Caco-2 (cell line): ENCODE data around the gene RAB3GAP1. TPM values are rescaled to one million over a fixed set of nuclear protein-coding genes. Genes with fewer than 3 reads are reported as not detected.

Experiments
- BruUV-seq: library from RNA; stranded (reverse); fragments of 400-500 nt; replicated peaks from 2 replicates; lab custom pipeline; 2021; lab: Mats Ljungman, UMichigan
- CTCF ChIA-PET: fragments of 300-600 bp; sonication (Branson Sonifier 250); formaldehyde crosslinking; loops from one replicate; lab custom pipeline; 2022; ENCODE audit warnings: antibody characterized with exemption; lab: Charles Lee
- POLR2A ChIA-PET: fragments of 300-600 bp; sonication (Branson Sonifier 250); formaldehyde crosslinking; loops from one replicate; lab custom pipeline; 2022; ENCODE audit warnings: antibody characterized with exemption; lab: Charles Lee
- DNase-seq, 2 experiments: peaks; one replicate each; pipeline versions ENCODE4 v3.0.0 to v3.0.0-alpha.2; 2020 to 2022
- H3K27me3 ChIP-seq: replicated peaks from 2 replicates; pipeline ENCODE4 v1.6.0; 2011; ENCODE audit warnings: low read length; ENCODE audit not compliant: control insufficient read depth, insufficient read depth
- H3K36me3 ChIP-seq: 2 replicates; pipeline ENCODE4 v1.5.1; 2011; ENCODE audit warnings: low read length; ENCODE audit not compliant: control insufficient read depth, insufficient read depth
- H3K4me1 ChIP-seq: fragments of 250-450 bp; sonication (Bioruptor Pico); 2 replicates; pipeline ENCODE4 v1.5.1; 2020; ENCODE audit warnings: mild to moderate bottlenecking
- H3K4me3 ChIP-seq: 2 replicates; pipeline ENCODE4 v1.5.1; 2011; ENCODE audit warnings: low read depth, mild to moderate bottlenecking, control low read depth, low read length
- H3K9me3 ChIP-seq: fragments of 250-450 bp; sonication (Bioruptor Pico); 2 replicates; pipeline ENCODE4 v1.5.1; 2020; ENCODE audit warnings: mild to moderate bottlenecking, moderate library complexity
- H3K27ac Mint-ChIP-seq: one replicate; pipeline ENCODE4 v1.8.0; 2022; ENCODE audit warnings: mixed read lengths; ENCODE audit not compliant: unreplicated experiment
- H3K27me3 Mint-ChIP-seq: one replicate; pipeline ENCODE4 v1.8.0; 2022; ENCODE audit warnings: mixed read lengths; ENCODE audit not compliant: insufficient read depth, unreplicated experiment
- H3K36me3 Mint-ChIP-seq: one replicate; pipeline ENCODE4 v1.8.0; 2022; ENCODE audit warnings: mild to moderate bottlenecking, mixed read lengths; ENCODE audit not compliant: insufficient read depth, unreplicated experiment
- H3K4me1 Mint-ChIP-seq: one replicate; pipeline ENCODE4 v1.8.0; 2022; ENCODE audit warnings: low read depth, mixed read lengths; ENCODE audit not compliant: unreplicated experiment
- H3K4me3 Mint-ChIP-seq: one replicate; pipeline ENCODE4 v1.8.0; 2022; ENCODE audit warnings: mild to moderate bottlenecking, moderate library complexity, mixed read lengths; ENCODE audit not compliant: unreplicated experiment
- H3K9me3 Mint-ChIP-seq: one replicate; pipeline ENCODE4 v1.8.0; 2022; ENCODE audit warnings: mixed read lengths; ENCODE audit not compliant: unreplicated experiment
- intact Hi-C: fragments of 100-400 bp; cut with micrococcal nuclease; formaldehyde crosslinking; loops from one replicate; pipeline ENCODE4 v1.10.0; 2022; ENCODE audit not compliant: unreplicated experiment
- total RNA-seq: library from RNA; stranded (reverse); gene quantifications from 2 replicates; pipeline ENCODE4 v1.2.3, GENCODE V29; 2022
- TF ChIP-seq, protein P1 (sequence below), 2 experiments: fragments of 200-600 bp in 1 of 2; IDR thresholded peaks; 1 replicate in 1 of 2; 2 replicates in 1 of 2; pipeline versions ENCODE4 v1.5.1 to v1.8.0; 2011 to 2022; ENCODE audit warnings: antibody characterized with exemption in 1 of 2, control low read depth in 1 of 2, inconsistent platforms in 1 of 2, low read depth in 1 of 2, low read length in 1 of 2, mild to moderate bottlenecking in 1 of 2, moderate library complexity in 1 of 2; ENCODE audit not compliant: insufficient read depth in 1 of 2, severe bottlenecking in 1 of 2, unreplicated experiment in 1 of 2

Gene RAB3GAP1
- total RNA-seq, 1 experiment from 2014 or later = 43.1 TPM

DNA sequence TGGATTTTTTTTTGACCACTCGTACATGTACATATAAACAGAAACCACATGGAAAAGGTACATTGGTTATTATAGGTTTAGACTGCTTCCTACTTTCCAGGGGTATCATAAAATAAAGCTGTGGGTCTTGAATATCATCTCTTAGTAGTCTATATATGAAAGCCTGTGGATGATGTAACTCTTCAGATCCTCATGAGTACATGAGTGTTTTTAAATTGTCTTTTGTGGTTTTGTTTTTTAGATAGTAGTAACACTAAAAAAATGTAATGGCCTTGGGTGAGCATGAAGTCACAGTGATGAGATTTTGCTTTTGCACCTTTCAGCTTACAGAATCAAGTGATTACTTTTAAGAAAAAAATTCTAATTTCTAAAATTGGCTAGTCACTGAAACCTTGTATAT lies 80.2 kb downstream of the RAB3GAP1 start:
- no peak overlapping the region for H3K27ac Mint-ChIP-seq
- Histone ChIP-seq H3K4me1 (0 out of 2 replicates have a peak, but pooled peaks cover 14% of the 10 kb centered on the region), H3K36me3 (no peaks in the 10 kb centered on the region), H3K4me3 (no peak overlapping the region), H3K9me3 (no peaks in the 10 kb centered on the region), H3K27me3 (no peaks in the 10 kb centered on the region)
- POLR2A ChIA-PET = no interaction called here
- peaks cover 67% of the 10 kb centered on the region for H3K36me3 Mint-ChIP-seq
- no peak overlapping the region for H3K4me3 Mint-ChIP-seq
- TF ChIP-seq, protein P1, sequence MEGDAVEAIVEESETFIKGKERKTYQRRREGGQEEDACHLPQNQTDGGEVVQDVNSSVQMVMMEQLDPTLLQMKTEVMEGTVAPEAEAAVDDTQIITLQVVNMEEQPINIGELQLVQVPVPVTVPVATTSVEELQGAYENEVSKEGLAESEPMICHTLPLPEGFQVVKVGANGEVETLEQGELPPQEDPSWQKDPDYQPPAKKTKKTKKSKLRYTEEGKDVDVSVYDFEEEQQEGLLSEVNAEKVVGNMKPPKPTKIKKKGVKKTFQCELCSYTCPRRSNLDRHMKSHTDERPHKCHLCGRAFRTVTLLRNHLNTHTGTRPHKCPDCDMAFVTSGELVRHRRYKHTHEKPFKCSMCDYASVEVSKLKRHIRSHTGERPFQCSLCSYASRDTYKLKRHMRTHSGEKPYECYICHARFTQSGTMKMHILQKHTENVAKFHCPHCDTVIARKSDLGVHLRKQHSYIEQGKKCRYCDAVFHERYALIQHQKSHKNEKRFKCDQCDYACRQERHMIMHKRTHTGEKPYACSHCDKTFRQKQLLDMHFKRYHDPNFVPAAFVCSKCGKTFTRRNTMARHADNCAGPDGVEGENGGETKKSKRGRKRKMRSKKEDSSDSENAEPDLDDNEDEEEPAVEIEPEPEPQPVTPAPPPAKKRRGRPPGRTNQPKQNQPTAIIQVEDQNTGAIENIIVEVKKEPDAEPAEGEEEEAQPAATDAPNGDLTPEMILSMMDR (IDR thresholded peaks at IDR 0.05; ENCODE audit: insufficient read depth in 1 of 2, low read depth in 1 of 2, low read length in 1 of 2, severe bottlenecking in 1 of 2, unreplicated experiment in 1 of 2) = no peak
- no peak for DNase-seq
- no peaks in the 10 kb centered on the region for H3K9me3 Mint-ChIP-seq
- intact Hi-C loops = no loop called here
- H3K4me1 Mint-ChIP-seq = no peaks in the 10 kb centered on the region
- no peaks in the 10 kb centered on the region for H3K27me3 Mint-ChIP-seq
- CTCF ChIA-PET = no interaction called here
- no TSS peak for BruUV-seq

DNA sequence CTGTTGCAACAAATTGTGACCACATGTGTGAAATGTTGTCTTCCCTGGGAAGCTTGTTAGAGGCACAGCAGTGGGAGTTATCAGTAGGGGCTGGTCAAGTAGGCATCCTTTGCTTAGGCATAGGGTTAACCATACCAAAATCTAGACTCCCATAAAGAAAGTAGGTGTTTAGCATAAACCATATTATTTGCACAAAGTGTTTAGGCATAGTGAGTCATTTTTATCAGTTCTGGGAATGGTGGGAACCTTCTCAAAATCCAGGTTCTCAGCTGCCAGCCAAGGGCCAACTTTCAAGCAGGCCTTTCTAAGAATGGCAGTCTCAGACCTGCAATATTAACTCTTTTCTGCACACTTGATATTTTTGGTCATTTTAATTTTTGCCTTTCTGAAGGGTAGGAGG lies 88.5 kb downstream of the RAB3GAP1 start:
- no peak for DNase-seq
- TF ChIP-seq, protein P1 (IDR thresholded peaks at IDR 0.05; ENCODE audit: insufficient read depth in 1 of 2, low read depth in 1 of 2, low read length in 1 of 2, severe bottlenecking in 1 of 2, unreplicated experiment in 1 of 2) = no peak
- H3K4me3 ChIP-seq = no peak overlapping the region
- no peaks in the 10 kb centered on the region for H3K27me3 ChIP-seq
- no peak overlapping the region for H3K27ac Mint-ChIP-seq
- H3K27me3 Mint-ChIP-seq = no peaks in the 10 kb centered on the region
- 0 out of 2 replicates have a peak, but pooled peaks cover 4% of the 10 kb centered on the region for H3K4me1 ChIP-seq
- no peak overlapping the region for H3K4me3 Mint-ChIP-seq
- POLR2A ChIA-PET = no interaction called here
- CTCF ChIA-PET = no interaction called here
- H3K9me3 ChIP-seq = peaks cover 11% of the 10 kb centered on the region; the same call in 1 of the 2 replicates
- no peaks in the 10 kb centered on the region for H3K4me1 Mint-ChIP-seq
- peaks cover 28% of the 10 kb centered on the region for H3K9me3 Mint-ChIP-seq
- H3K36me3 ChIP-seq = peaks cover 2% of the 10 kb centered on the region; the same call in 1 of the 2 replicates
- BruUV-seq = no TSS peak
- peaks cover 59% of the 10 kb centered on the region for H3K36me3 Mint-ChIP-seq
- intact Hi-C loops = no loop called here

DNA sequence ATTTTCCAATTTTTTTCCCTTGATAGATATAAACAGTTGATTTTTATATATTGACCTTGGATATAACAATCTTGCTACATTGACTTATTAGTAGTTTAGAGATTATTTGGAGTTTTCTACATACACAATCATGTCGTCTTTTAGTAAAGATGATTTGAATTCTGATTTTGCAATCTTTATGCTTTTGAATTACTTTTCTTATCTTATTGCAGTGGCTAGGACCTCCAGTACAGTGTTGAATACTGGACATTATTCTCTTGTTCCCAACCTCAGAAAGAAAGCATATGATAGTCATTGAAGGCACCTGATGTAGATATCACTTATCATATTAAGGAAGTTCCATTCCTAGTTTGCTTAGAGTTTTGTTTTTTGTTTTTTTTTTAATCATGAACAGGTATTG lies 90.2 kb downstream of the RAB3GAP1 start:
- Mint-ChIP-seq H3K4me1 (no peaks in the 10 kb centered on the region), H3K27ac (no peak overlapping the region), H3K4me3 (no peak overlapping the region), H3K36me3 (peaks cover 45% of the 10 kb centered on the region), H3K9me3 (peaks cover 28% of the 10 kb centered on the region), H3K27me3 (no peaks in the 10 kb centered on the region)
- ChIA-PET POLR2A (no interaction called here), CTCF (no interaction called here)
- Histone ChIP-seq H3K4me1 (no peaks in the 10 kb centered on the region), H3K9me3 (peaks cover 11% of the 10 kb centered on the region; the same call in 1 of the 2 replicates), H3K27me3 (no peaks in the 10 kb centered on the region), H3K4me3 (no peak overlapping the region), H3K36me3 (peaks cover 2% of the 10 kb centered on the region; the same call in 1 of the 2 replicates)
- TF ChIP-seq, protein P1 (IDR thresholded peaks at IDR 0.05; ENCODE audit: insufficient read depth in 1 of 2, low read depth in 1 of 2, low read length in 1 of 2, severe bottlenecking in 1 of 2, unreplicated experiment in 1 of 2) = no peak
- BruUV-seq = no TSS peak
- DNase-seq = no peak
- intact Hi-C loops = no loop called here
